A673 (cell line): Measurements from ENCODE around the gene INO80B.

Experiments
- CTCF ChIP-seq: fragments of 300-800, 200-600 bp; sonication (generic); conservative IDR thresholded peaks from 2 replicates; pipeline ENCODE4 v1.5.1; 2017; ENCODE audit warnings: low read depth, mild to moderate bottlenecking, antibody characterized with exemption, low read length, moderate library complexity, mixed read lengths
- EZH2 ChIP-seq: fragments of 200-600 bp; sonication (generic); IDR thresholded peaks from 2 replicates; pipeline ENCODE4 v1.6.1; 2017; ENCODE audit warnings: borderline replicate concordance, low read depth, mild to moderate bottlenecking, mixed read lengths, antibody characterized with exemption, low read length; ENCODE audit not compliant: poor library complexity, severe bottlenecking

- TF ChIP-seq CTCF (no peak), EZH2 (no peak)
Measured at GRCh38 chr2:74450570-74451190, 4.2 kb upstream of the INO80B start.
